ENCODE data around the gene SLC19A1.
"Not testable (repeated sequence)": the region's sequence is repeated elsewhere in the genome, so short reads cannot be mapped to it uniquely, and the experiment has no call there.

SLC19A1 gene

DNA sequence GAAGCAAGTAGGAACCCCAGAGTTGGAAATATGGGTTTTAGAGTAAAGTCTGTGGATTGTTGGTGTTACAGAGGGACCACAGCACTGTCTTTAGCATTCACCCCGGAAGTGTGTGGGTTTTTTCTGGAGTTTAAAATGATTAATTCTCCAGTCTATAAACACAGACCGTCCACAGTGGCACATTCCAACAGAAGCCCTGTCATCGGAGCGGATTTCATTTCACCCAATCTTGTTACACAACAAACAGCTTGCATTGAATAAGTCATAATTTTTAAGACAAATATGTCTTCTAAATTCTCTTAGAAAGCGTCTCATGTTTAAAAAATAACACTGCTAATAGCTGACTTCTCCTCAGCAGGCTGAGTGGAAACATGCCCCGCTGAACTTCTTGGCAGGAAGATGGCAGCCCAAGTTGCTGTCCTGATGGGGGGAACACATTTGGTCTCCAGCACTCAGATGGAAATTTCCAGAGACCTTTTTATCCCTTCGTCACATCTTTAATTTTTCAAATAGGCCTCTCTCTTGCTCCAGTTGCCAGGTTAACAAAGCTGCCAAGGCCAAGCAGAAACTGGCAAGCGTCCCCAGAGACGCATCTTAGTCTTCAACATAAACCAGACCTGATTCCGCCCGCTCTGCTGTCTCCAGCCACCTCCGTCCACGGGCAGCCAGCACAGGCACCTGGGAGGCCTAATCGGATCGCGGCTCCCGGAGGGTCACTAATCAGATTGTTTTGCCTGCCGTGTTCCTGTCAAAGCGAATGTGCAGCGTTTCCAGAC lies 28.8 kb upstream of the SLC19A1 start:
- Histone ChIP-seq H3K27me3 (ENCODE audit: control insufficient read depth, insufficient read depth, low read length, poor library complexity, severe bottlenecking) (no peaks in the 10 kb centered on the region), H3K27ac (ENCODE audit: insufficient read depth, low read depth, low read length, poor library complexity, severe bottlenecking) (no peak overlapping the region), H3K4me3 (ENCODE audit: insufficient read depth, low read depth, low read length) (no peak overlapping the region), H3K4me1 (ENCODE audit: control insufficient read depth, insufficient read depth, low read length) (peaks cover 14% of the 10 kb centered on the region), H3K36me3 (ENCODE audit: control insufficient read depth, insufficient read depth, low read length) (no peaks in the 10 kb centered on the region), H3K9me3 (ENCODE audit: control insufficient read depth, low read length) (no peaks in the 10 kb centered on the region)
- WGBS, 2 experiments, result 92 to 93% methylated on average over 20 of the region's 20 CpGs

DNA sequence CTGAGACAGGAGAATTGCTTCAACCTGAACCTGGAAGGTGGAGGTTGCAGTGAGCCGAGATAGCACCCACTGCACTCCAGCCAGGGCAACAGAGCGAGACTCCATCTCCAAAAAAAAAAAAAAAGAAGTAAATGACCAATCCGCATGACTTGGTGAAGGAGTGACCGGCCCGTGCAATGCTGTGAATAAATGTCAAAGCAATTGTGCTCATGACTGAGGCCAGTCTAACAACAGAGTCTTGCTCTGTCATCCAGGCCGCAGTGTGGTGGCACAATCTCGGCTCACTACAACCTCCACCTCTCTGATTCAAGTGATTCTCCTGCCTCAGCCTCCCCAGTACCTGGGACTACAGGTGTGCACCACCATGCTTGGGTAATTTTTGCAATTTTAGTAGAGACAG lies 27.8 kb upstream of the SLC19A1 start:
- peaks cover 14% of the 10 kb centered on the region for H3K4me1 ChIP-seq (ENCODE audit: control insufficient read depth, insufficient read depth, low read length)
- H3K27ac ChIP-seq (ENCODE audit: insufficient read depth, low read depth, low read length, poor library complexity, severe bottlenecking), result no peak overlapping the region
- no peaks in the 10 kb centered on the region for H3K36me3 ChIP-seq (ENCODE audit: control insufficient read depth, insufficient read depth, low read length)
- no peaks in the 10 kb centered on the region for H3K9me3 ChIP-seq (ENCODE audit: control insufficient read depth, low read length)
- H3K27me3 ChIP-seq (ENCODE audit: control insufficient read depth, insufficient read depth, low read length, poor library complexity, severe bottlenecking), result no peaks in the 10 kb centered on the region
- 91 to 94% methylated on average over 7 of the region's 7 CpGs for WGBS, 2 experiments
- H3K4me3 ChIP-seq (ENCODE audit: insufficient read depth, low read depth, low read length), result no peak overlapping the region

DNA sequence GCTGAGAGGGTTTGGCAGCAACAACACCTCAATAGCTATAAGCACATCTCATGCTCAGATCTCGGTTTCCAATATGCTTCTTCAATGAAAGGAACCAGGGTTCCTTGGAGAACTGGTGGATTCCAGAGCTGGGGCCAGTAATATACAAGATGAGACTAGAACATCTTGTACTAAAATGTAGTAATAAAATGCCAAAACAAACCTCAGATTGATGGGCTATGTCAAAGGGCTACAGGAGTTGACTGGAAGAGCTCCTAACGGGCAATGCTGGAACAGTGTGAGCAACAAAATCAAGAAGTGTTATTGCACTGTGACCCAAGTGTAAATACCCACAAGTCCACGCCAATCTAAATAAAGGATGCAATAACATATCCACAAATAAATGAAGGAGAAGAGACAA lies 26.1 kb upstream of the SLC19A1 start:
- Histone ChIP-seq H3K27ac (ENCODE audit: insufficient read depth, low read depth, low read length, poor library complexity, severe bottlenecking) (no peak overlapping the region), H3K4me3 (ENCODE audit: insufficient read depth, low read depth, low read length) (no peak overlapping the region), H3K36me3 (ENCODE audit: control insufficient read depth, insufficient read depth, low read length) (no peaks in the 10 kb centered on the region), H3K4me1 (ENCODE audit: control insufficient read depth, insufficient read depth, low read length) (peaks cover under 1% of the 10 kb centered on the region), H3K9me3 (ENCODE audit: control insufficient read depth, low read length) (no peaks in the 10 kb centered on the region), H3K27me3 (ENCODE audit: control insufficient read depth, insufficient read depth, low read length, poor library complexity, severe bottlenecking) (no peaks in the 10 kb centered on the region)
- 88 to 94% methylated on average over 2 to 3 of the region's 3 CpGs for WGBS, 2 experiments

DNA sequence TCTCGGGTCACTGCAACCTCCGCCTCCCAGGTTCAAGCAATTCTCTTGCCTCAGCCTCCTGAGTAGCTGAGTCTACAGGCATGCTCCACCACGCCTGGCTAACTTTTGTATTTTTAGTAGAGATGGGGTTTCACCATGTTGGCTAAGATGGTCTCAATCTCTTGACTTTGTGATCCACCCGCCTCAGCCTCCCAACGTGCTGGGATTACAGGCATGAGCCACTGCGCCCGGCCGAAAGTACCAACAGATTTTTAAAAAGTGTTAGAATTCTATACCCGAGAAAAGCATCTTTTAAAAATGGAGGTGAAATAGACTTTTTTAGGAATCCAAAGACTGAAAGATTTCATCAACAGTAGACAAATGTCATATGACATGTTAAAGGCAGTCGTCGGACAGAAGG lies 21.9 kb upstream of the SLC19A1 start:
- H3K4me1 ChIP-seq (ENCODE audit: control insufficient read depth, insufficient read depth, low read length); H3K4me3 ChIP-seq (ENCODE audit: insufficient read depth, low read depth, low read length); H3K27ac ChIP-seq (ENCODE audit: insufficient read depth, low read depth, low read length, poor library complexity, severe bottlenecking); H3K36me3 ChIP-seq (ENCODE audit: control insufficient read depth, insufficient read depth, low read length); H3K9me3 ChIP-seq (ENCODE audit: control insufficient read depth, low read length); H3K27me3 ChIP-seq (ENCODE audit: control insufficient read depth, insufficient read depth, low read length, poor library complexity, severe bottlenecking): not testable (repeated sequence)
- WGBS, 2 experiments, result 92 to 94% methylated on average over 9 to 11 of the region's 11 CpGs

DNA sequence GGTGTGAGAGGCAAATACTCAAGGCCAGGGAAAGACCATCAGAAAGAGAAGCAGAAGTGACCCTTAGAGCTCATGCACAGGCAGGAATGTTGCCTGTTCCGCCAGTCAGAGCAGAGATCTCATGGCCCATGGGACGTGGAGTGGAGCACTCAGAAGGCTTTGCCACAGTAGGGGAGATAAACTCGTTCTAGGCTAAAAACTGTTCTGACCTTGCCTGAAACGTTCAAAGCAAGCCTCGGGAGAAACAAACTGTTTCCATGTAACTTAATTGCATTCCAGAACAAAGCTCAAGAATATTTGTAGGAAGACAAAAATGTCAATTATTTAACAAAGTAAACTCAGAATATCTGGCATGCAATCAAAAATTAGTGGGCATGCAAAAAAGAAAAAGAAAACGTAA lies 20.7 kb upstream of the SLC19A1 start:
- H3K27me3 ChIP-seq (ENCODE audit: control insufficient read depth, insufficient read depth, low read length, poor library complexity, severe bottlenecking), result no peaks in the 10 kb centered on the region
- no peak overlapping the region for H3K4me3 ChIP-seq (ENCODE audit: insufficient read depth, low read depth, low read length)
- no peaks in the 10 kb centered on the region for H3K36me3 ChIP-seq (ENCODE audit: control insufficient read depth, insufficient read depth, low read length)
- 87 to 90% methylated on average over 4 to 6 of the region's 6 CpGs for WGBS, 2 experiments
- no peak overlapping the region for H3K27ac ChIP-seq (ENCODE audit: insufficient read depth, low read depth, low read length, poor library complexity, severe bottlenecking)
- no peaks in the 10 kb centered on the region for H3K9me3 ChIP-seq (ENCODE audit: control insufficient read depth, low read length)
- H3K4me1 ChIP-seq (ENCODE audit: control insufficient read depth, insufficient read depth, low read length), result no peaks in the 10 kb centered on the region

DNA sequence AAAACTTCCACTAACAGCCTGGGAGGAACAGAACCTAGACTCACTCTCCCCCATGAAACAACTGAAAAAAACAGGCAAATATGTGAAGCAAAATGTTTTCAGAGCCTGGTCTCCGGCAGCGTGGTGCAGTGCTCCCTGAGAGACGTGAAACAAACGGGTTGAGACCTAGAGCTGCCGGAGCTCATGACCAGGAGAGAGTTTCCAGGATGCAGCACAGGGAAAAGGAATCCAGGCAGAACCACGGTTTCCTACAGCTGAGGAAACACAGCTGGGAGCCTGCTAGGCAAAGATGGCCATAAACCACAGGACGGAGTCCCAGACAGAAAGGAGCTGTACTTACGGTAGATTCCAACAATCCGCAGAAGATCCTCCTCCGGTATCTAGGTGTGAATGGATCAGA lies 20.2 kb upstream of the SLC19A1 start:
- Histone ChIP-seq H3K36me3 (ENCODE audit: control insufficient read depth, insufficient read depth, low read length) (no peaks in the 10 kb centered on the region), H3K4me3 (ENCODE audit: insufficient read depth, low read depth, low read length) (no peak overlapping the region), H3K4me1 (ENCODE audit: control insufficient read depth, insufficient read depth, low read length) (no peaks in the 10 kb centered on the region), H3K27ac (ENCODE audit: insufficient read depth, low read depth, low read length, poor library complexity, severe bottlenecking) (no peak overlapping the region), H3K27me3 (ENCODE audit: control insufficient read depth, insufficient read depth, low read length, poor library complexity, severe bottlenecking) (no peaks in the 10 kb centered on the region), H3K9me3 (ENCODE audit: control insufficient read depth, low read length) (no peaks in the 10 kb centered on the region)
- WGBS, 2 experiments, result 91% methylated on average over 10 of the region's 10 CpGs

DNA sequence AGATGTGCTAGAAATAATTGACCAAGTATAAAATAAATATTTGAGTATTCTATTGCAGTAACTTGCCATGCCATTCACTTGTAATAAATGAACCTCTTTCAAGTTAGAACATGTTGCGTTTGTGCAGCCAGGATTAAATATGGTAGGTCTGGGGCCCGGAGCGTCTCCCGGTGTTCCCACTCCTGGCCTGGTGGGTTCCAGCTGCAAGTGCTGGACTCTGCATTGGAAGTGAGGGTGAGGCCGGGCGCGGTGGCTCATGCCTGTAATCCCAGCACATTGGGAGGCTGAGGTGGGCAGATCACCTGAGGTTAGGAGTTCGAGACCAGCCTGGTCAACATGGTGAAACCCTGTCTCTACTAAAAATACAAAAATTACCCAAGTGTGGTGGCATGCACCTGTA lies 19.0 kb upstream of the SLC19A1 start:
- not testable (repeated sequence) for H3K27ac ChIP-seq (ENCODE audit: insufficient read depth, low read depth, low read length, poor library complexity, severe bottlenecking); H3K9me3 ChIP-seq (ENCODE audit: control insufficient read depth, low read length); H3K4me3 ChIP-seq (ENCODE audit: insufficient read depth, low read depth, low read length); H3K36me3 ChIP-seq (ENCODE audit: control insufficient read depth, insufficient read depth, low read length); H3K27me3 ChIP-seq (ENCODE audit: control insufficient read depth, insufficient read depth, low read length, poor library complexity, severe bottlenecking); H3K4me1 ChIP-seq (ENCODE audit: control insufficient read depth, insufficient read depth, low read length)
- WGBS, 2 experiments, result 92 to 94% methylated on average over 8 of the region's 8 CpGs

DNA sequence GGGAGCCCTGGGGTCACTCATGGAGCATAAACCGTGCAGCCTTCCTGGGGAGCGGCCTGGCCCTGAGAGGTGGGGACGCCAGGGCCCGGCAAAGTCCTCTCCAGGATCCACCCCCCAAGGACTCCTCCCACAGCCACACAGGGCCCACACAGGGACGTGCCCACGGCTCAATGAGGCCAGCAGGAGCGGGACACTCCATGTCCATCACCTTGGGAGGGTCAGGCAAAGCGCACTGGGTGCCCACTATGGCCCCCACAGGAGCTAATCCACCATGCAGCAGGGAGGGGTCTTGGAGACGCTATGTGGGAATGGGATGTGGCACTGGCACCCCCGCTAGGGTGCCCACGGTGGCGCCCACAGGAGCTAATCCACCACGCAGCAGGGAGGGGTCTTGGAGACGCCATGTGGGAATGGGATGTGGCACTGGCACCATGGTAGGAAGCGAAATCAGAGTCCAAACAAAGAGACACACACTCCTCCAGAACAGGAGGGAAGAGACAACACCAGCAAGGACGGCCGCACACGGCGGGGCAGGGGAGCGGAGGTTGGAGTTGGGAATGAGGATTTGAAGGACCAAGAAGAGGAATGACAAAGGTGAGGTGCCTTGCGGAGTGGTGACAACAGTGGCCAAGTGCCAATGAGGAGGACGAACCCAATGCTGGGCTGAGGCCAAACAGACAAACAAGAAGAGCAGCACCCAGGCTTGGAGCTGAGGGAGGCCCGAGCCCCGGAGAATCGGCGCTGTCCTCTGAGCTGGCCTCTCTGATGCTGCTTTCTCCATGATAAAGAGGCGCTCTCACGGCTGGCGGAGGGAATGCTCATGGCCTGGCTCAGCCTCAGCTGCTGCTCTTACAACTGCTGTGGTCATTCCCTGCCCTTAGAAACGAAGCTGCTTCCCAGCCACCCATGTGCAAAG lies 18.1 kb upstream of the SLC19A1 start:
- 83 to 89% methylated on average over 30 of the region's 30 CpGs for WGBS, 2 experiments
- Histone ChIP-seq H3K9me3 (ENCODE audit: control insufficient read depth, low read length) (no peaks in the 10 kb centered on the region), H3K27me3 (ENCODE audit: control insufficient read depth, insufficient read depth, low read length, poor library complexity, severe bottlenecking) (no peaks in the 10 kb centered on the region), H3K4me3 (ENCODE audit: insufficient read depth, low read depth, low read length) (no peak overlapping the region), H3K4me1 (ENCODE audit: control insufficient read depth, insufficient read depth, low read length) (no peaks in the 10 kb centered on the region), H3K27ac (ENCODE audit: insufficient read depth, low read depth, low read length, poor library complexity, severe bottlenecking) (no peak overlapping the region), H3K36me3 (ENCODE audit: control insufficient read depth, insufficient read depth, low read length) (no peaks in the 10 kb centered on the region)

DNA sequence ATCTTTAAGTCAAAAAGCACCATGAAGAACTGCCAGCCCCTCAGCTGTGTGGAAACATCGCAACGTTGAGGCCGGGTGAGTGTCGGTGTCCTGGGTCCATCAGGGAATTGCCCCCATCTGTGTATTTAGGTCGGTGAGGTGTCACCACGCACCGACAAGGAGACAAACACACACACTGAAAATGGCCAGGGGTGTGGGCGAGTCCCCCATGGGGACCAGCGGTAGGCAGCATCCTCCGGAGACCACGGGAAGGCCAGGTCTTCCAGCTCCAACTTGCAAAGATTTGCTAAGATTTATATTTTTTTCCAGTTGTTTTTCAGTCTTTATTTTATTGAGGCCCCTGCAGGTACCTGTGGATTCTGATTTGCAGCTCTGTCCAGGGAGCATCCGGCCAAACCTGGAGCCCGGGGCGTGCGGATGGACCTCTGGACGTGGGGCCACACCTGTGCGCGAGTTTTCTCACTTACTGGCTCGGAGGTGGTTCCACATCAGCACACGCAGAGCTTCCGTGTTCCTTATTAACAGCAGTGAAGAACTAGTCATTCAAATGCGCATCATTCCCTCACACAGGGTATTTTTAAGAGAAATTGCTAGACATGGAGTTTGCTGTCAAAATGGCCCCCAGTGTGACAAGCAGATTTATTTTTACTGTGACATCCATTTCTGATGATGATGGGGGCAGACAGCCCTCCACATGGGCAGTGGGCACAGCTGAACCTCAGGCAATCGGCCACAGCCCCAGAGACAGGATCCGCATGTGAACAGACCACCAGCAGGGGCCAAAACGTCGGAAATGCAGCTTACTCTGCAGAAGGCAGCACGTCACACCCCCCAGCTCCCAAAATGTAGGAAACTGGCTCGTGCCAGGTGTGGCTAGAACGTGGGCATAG lies 17.2 kb upstream of the SLC19A1 start:
- Histone ChIP-seq H3K4me1 (ENCODE audit: control insufficient read depth, insufficient read depth, low read length) (no peaks in the 10 kb centered on the region), H3K36me3 (ENCODE audit: control insufficient read depth, insufficient read depth, low read length) (no peaks in the 10 kb centered on the region), H3K4me3 (ENCODE audit: insufficient read depth, low read depth, low read length) (no peak overlapping the region), H3K9me3 (ENCODE audit: control insufficient read depth, low read length) (no peaks in the 10 kb centered on the region), H3K27ac (ENCODE audit: insufficient read depth, low read depth, low read length, poor library complexity, severe bottlenecking) (no peak overlapping the region), H3K27me3 (ENCODE audit: control insufficient read depth, insufficient read depth, low read length, poor library complexity, severe bottlenecking) (peaks cover 3% of the 10 kb centered on the region)
- 84 to 86% methylated on average over 29 of the region's 29 CpGs for WGBS, 2 experiments

All from ectodermal cell (in vitro differentiated cells).